Mucosa of descending colon (tissue), 3 donors: ENCODE measurements around the gene HPN. TPM values are rescaled to one million over a fixed set of nuclear protein-coding genes. Genes with fewer than 3 reads are reported as not detected.

Experiments used
- ATAC-seq: fragments of 200-7000 bp; cut with Tn5 transposase; one replicate; pipeline ENCODE4 v1.9.1; 2020; ENCODE audit warnings: mild to moderate bottlenecking, moderate library complexity
- DNase-seq, 3 donors: peaks; one replicate each; pipeline ENCODE4 v3.0.0-alpha.2; 2020
- H3K36me3 ChIP-seq: fragments of 200-600 bp; one replicate; pipeline ENCODE4 v1.8.0; 2021; ENCODE audit warnings: low read depth, mild to moderate bottlenecking
- H3K4me1 ChIP-seq: fragments of 200-600 bp; one replicate; pipeline ENCODE4 v1.8.0; 2021; ENCODE audit warnings: low read depth, mild to moderate bottlenecking
- H3K4me3 ChIP-seq: fragments of 200-600 bp; one replicate; pipeline ENCODE4 v1.8.0; 2021; ENCODE audit warnings: mild to moderate bottlenecking
- H3K9me3 ChIP-seq: fragments of 200-600 bp; one replicate; pipeline ENCODE4 v1.8.0; 2021; ENCODE audit warnings: mild to moderate bottlenecking
- intact Hi-C, 2 donors: fragments of 100-400 bp; cut with DNase I in 1 of 2; cut with micrococcal nuclease in 1 of 2; formaldehyde crosslinking; loops; one replicate each; pipeline versions ENCODE4 v1.11.0 to v1.11.1; 2022; cut with DNase I, micrococcal nuclease
- total RNA-seq, 3 donors: library from RNA; stranded (reverse); fragmentation: NEBNext Ultra II Directional in 2 of 3; extraction: Animal tissue kit (Norgen Biotek cat#: 25700) in 2 of 3; gene quantifications; one replicate each; pipeline versions ENCODE4 v1.2.1 to v1.2.4, GENCODE V29; 2021 to 2023
- TF ChIP-seq, protein P1 (sequence below): fragments of 200-600 bp; IDR thresholded peaks from one replicate; pipeline ENCODE4 v1.8.0; 2022; ENCODE audit warnings: antibody characterized with exemption, mild to moderate bottlenecking
- donor health status: DM: no; HTN: no; CAD: no; lungs with moderate emphysema.
- donor health status: DM: no; HTN: no; CAD: no.
- donor health status: DM: no; HTN: yes; CAD: no.

The HPN gene
- total RNA-seq, 3 donors from 2014 or later = 0.54 to 0.94 TPM; not detected in 1

DNA sequence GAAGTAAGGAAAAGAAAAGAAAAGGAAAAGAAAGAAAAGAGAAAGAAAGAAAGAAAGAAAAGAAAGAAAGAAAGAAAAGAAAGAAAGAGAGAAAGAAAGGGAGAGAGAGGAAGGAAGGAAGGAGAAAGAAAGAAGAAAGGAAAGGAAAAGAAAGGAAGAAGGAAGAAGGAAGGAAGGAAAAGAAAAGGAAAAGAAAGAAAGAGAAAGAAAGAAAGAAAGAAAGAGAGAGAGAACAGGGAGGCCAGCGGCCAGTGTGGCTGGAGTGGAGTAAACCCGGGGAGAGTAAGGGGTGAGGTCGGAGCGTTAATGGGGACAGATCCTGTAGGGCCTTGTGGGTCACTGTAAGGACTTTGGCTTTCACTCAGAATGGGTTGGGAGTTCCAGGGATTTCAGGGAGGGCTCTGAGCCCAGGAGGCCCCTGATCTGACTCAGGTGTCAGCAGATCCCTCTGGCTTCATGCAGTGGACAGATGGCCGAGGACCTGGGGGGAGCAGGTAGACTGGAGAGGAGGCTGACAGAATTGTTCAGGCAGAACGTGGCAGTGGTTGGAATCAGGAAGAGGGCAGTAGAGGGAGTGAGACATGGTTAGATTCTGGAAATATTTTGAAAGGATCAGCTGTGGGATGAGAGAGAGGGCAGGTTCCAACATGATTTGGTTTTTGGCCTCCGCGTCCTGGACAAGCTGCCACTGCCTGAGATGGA lies 54.3 kb downstream of the HPN start:
- no peak for ATAC-seq
- no peak for DNase-seq
- TF ChIP-seq, protein P1, sequence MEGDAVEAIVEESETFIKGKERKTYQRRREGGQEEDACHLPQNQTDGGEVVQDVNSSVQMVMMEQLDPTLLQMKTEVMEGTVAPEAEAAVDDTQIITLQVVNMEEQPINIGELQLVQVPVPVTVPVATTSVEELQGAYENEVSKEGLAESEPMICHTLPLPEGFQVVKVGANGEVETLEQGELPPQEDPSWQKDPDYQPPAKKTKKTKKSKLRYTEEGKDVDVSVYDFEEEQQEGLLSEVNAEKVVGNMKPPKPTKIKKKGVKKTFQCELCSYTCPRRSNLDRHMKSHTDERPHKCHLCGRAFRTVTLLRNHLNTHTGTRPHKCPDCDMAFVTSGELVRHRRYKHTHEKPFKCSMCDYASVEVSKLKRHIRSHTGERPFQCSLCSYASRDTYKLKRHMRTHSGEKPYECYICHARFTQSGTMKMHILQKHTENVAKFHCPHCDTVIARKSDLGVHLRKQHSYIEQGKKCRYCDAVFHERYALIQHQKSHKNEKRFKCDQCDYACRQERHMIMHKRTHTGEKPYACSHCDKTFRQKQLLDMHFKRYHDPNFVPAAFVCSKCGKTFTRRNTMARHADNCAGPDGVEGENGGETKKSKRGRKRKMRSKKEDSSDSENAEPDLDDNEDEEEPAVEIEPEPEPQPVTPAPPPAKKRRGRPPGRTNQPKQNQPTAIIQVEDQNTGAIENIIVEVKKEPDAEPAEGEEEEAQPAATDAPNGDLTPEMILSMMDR = no peak
- Histone ChIP-seq H3K36me3 (no peaks in the 10 kb centered on the region), H3K4me1 (no peaks in the 10 kb centered on the region), H3K9me3 (no peaks in the 10 kb centered on the region), H3K4me3 (no peak overlapping the region)
- intact Hi-C loops = no loop called here

GRCh38 chr19:35098413-35099049 lies 57.0 kb downstream of the HPN start:
- DNase-seq (no peak), ATAC-seq (peak; percentile 24)
- H3K36me3 ChIP-seq = no peaks in the 10 kb centered on the region

GRCh38 chr19:35099155-35099896 lies 57.8 kb downstream of the HPN start:
- Histone ChIP-seq H3K4me3 (no peak overlapping the region), H3K36me3 (no peaks in the 10 kb centered on the region), H3K4me1 (no peaks in the 10 kb centered on the region), H3K9me3 (no peaks in the 10 kb centered on the region)
- TF ChIP-seq, protein P1 = no peak
- DNase-seq (no peak), ATAC-seq (no peak)
- intact Hi-C loops = no loop called here

More at GRCh38 chr19:35098413-35099049, 57.0 kb downstream of the HPN start:
- Histone ChIP-seq H3K9me3 (no peaks in the 10 kb centered on the region), H3K4me1 (no peaks in the 10 kb centered on the region), H3K4me3 (no peak overlapping the region)
- intact Hi-C loops = no loop called here
- TF ChIP-seq, protein P1 = no peak

DNA sequence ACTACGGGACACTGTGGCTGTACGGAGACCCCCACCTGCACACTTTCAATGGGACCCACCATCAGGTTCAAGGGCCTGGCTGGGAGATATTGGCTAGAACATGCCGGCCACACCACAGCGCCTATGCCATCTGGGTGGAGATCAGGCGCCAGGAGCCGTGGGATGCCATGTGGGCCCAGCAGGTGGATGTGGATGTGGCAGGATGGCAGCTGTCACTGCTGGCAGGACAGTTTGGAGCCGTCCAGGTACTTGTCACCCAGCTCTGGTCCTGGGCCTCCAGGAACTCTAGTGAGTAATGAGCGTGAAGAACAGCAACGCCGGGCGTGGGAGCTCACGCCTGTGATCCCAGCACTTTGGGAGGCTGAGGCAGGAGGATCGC lies 58.4 kb downstream of the HPN start:
- ATAC-seq = no peak

More for the DNA sequence above, 58.4 kb downstream of the HPN start:
- Histone ChIP-seq H3K4me3 (no peak overlapping the region), H3K9me3 (no peaks in the 10 kb centered on the region), H3K36me3 (no peaks in the 10 kb centered on the region), H3K4me1 (no peaks in the 10 kb centered on the region)
- intact Hi-C loops = no loop called here
- TF ChIP-seq, protein P1 = no peak
- no peak for DNase-seq
